HepG2 (cell line): ENCODE results near the gene PPP4R1.

ENCODE experiments used
- DPF2 ChIP-seq: sonication (generic); formaldehyde crosslinking; IDR thresholded peaks from 2 replicates; pipeline ENCODE4 v1.4.0; 2020; ENCODE audit warnings: mild to moderate bottlenecking, low read depth, missing genetic modification reagents, borderline replicate concordance
- HOXA5 ChIP-seq: sonication (generic); formaldehyde crosslinking; IDR thresholded peaks from 2 replicates; pipeline ENCODE4 v1.4.0; 2020; ENCODE audit warnings: missing genetic modification reagents
- MAFK ChIP-seq, 2 experiments: IDR thresholded peaks in 1 of 2; conservative IDR thresholded peaks in 1 of 2; 2 replicates each; pipeline ENCODE4 v1.6.1; 2011; ENCODE audit warnings: improper control_type of control experiment in 2 of 2, low read length in 2 of 2
- POLR2A ChIP-seq, 2 experiments: IDR thresholded peaks; 2 replicates each; pipeline ENCODE4 v1.6.1; 2011; ENCODE audit warnings: low read depth in 2 of 2, low read length in 2 of 2, mild to moderate bottlenecking in 1 of 2, moderate library complexity in 1 of 2; ENCODE audit not compliant: insufficient read depth in 1 of 2
- USF2 ChIP-seq, 2 experiments: sonication (generic) in 1 of 2; formaldehyde crosslinking in 1 of 2; IDR thresholded peaks; 2 replicates each; pipeline versions ENCODE4 v1.5.1 to v1.6.1; 2011 to 2020; ENCODE audit warnings: borderline replicate concordance in 1 of 2, low read depth in 1 of 2, low read length in 1 of 2, mild to moderate bottlenecking in 1 of 2, missing genetic modification reagents in 1 of 2, moderate library complexity in 1 of 2
- ZFP91 ChIP-seq: sonication (generic); formaldehyde crosslinking; IDR thresholded peaks from 2 replicates; pipeline ENCODE4 v1.9.0; 2022; ENCODE audit warnings: missing genetic modification reagents, mild to moderate bottlenecking, borderline replicate concordance
- ZNF557 ChIP-seq: sonication (generic); formaldehyde crosslinking; IDR thresholded peaks from 2 replicates; pipeline ENCODE4 v1.4.0; 2020; ENCODE audit warnings: missing genetic modification reagents
- ZNF891 ChIP-seq: sonication (generic); formaldehyde crosslinking; IDR thresholded peaks from 2 replicates; pipeline ENCODE4 v1.5.0; 2020; ENCODE audit warnings: mild to moderate bottlenecking, missing genetic modification reagents
- TF ChIP-seq, protein P1 (sequence below): sonication (generic); formaldehyde crosslinking; IDR thresholded peaks from 2 replicates; pipeline ENCODE4 v1.4.0; 2020; ENCODE audit warnings: mild to moderate bottlenecking, missing genetic modification reagents, borderline replicate concordance

DNA sequence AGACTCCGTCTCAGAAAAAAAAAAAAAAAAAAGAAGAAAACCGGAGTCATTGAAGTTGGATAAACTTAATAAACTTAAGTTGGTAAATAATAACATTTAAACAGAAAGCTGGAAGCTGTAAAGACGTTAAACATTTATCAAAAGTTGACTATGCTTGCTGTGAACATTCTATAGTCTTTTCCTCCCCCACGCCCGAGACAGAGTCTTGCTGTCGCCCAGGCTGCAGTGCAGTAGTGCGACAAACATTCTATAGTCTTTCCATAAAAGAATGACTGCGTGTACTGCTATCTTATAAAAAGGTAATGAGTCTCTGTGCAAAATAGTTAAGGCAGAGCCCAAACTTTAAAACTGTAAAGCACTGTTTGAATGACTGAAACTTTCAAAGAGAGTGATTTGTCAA lies 45.2 kb downstream of the PPP4R1 start:
- no peak for TF ChIP-seq HOXA5 (CRISPR knock-in tag)
- no peak for TF ChIP-seq POLR2A (IDR thresholded peaks at IDR 0.05; ENCODE audit: insufficient read depth in 1 of 2, low read depth in 2 of 2, low read length in 2 of 2)
- TF ChIP-seq, protein P1, sequence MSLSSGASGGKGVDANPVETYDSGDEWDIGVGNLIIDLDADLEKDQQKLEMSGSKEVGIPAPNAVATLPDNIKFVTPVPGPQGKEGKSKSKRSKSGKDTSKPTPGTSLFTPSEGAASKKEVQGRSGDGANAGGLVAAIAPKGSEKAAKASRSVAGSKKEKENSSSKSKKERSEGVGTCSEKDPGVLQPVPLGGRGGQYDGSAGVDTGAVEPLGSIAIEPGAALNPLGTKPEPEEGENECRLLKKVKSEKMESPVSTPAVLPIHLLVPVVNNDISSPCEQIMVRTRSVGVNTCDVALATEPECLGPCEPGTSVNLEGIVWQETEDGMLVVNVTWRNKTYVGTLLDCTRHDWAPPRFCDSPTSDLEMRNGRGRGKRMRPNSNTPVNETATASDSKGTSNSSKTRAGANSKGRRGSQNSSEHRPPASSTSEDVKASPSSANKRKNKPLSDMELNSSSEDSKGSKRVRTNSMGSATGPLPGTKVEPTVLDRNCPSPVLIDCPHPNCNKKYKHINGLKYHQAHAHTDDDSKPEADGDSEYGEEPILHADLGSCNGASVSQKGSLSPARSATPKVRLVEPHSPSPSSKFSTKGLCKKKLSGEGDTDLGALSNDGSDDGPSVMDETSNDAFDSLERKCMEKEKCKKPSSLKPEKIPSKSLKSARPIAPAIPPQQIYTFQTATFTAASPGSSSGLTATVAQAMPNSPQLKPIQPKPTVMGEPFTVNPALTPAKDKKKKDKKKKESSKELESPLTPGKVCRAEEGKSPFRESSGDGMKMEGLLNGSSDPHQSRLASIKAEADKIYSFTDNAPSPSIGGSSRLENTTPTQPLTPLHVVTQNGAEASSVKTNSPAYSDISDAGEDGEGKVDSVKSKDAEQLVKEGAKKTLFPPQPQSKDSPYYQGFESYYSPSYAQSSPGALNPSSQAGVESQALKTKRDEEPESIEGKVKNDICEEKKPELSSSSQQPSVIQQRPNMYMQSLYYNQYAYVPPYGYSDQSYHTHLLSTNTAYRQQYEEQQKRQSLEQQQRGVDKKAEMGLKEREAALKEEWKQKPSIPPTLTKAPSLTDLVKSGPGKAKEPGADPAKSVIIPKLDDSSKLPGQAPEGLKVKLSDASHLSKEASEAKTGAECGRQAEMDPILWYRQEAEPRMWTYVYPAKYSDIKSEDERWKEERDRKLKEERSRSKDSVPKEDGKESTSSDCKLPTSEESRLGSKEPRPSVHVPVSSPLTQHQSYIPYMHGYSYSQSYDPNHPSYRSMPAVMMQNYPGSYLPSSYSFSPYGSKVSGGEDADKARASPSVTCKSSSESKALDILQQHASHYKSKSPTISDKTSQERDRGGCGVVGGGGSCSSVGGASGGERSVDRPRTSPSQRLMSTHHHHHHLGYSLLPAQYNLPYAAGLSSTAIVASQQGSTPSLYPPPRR, result no peak
- TF ChIP-seq ZNF557, result no peak
- TF ChIP-seq USF2 (IDR thresholded peaks at IDR 0.05; ENCODE audit: low read depth, low read length), result no peak
- TF ChIP-seq USF2 (CRISPR knock-in tag; IDR thresholded peaks at IDR 0.05; ENCODE audit: borderline replicate concordance), result no peak
- no peak for TF ChIP-seq DPF2 (CRISPR knock-in tag)
- TF ChIP-seq MAFK (conservative IDR thresholded peaks at IDR 0.05 in 1 of 2, IDR thresholded peaks at IDR 0.05 in 1 of 2; ENCODE audit: low read length in 2 of 2), result no peak
- no peak for TF ChIP-seq ZFP91 (CRISPR knock-in tag)
- no peak for TF ChIP-seq ZNF891 (CRISPR knock-in tag)
